Measurements from ENCODE around the gene VTI1A. TPM values are rescaled to one million over a fixed set of nuclear protein-coding genes. Genes with fewer than 3 reads are reported as not detected.

VTI1A gene
- total and polyA plus RNA-seq, 2 experiments from 2014 or later, result 26.8 to 31.0 TPM

GRCh38 chr10:112546474-112546873 lies 99.5 kb downstream of the VTI1A start:
- H3K4me3 ChIP-seq, result no peak overlapping the region
- Mint-ChIP-seq H3K9me3 (peaks cover 6% of the 10 kb centered on the region; the same call in 2 of the 3 replicates), H3K36me3 (ENCODE audit: low read depth) (peaks cover 16% of the 10 kb centered on the region; the same call in 2 of the 3 replicates), H3K4me3 (no peak overlapping the region), H3K27ac (no peak overlapping the region), H3K27me3 (ENCODE audit: insufficient read depth, low read depth, poor library complexity) (no peaks in the 10 kb centered on the region), H3K4me1 (peaks cover 2% of the 10 kb centered on the region; the same call in 2 of the 3 replicates)
- H2AFZ ChIP-seq, result no peak overlapping the region
- H3K4me2 ChIP-seq, result no peak overlapping the region
- H4K20me1 ChIP-seq (replicated peaks; ENCODE audit: insufficient read depth), result no peaks in the 10 kb centered on the region
- TF ChIP-seq STAT1 (IDR thresholded peaks at IDR 0.05; ENCODE audit: unreplicated experiment) (no peak), CREB1 (CRISPR knock-in tag; IDR thresholded peaks at IDR 0.05; ENCODE audit: low read depth) (no peak), ZNF114 (CRISPR knock-in tag; IDR thresholded peaks at IDR 0.05) (no peak), EZH2 (IDR thresholded peaks at IDR 0.05; ENCODE audit: low read depth, unreplicated experiment) (no peak), ZNF331 (CRISPR knock-in tag; IDR thresholded peaks at IDR 0.05; ENCODE audit: low read depth) (no peak), JUNB (IDR thresholded peaks at IDR 0.05; ENCODE audit: unreplicated experiment) (no peak), ZNF462 (CRISPR knock-in tag; IDR thresholded peaks at IDR 0.05) (no peak), ETS1 (IDR thresholded peaks at IDR 0.05) (no peak), CTCF (conservative IDR thresholded peaks at IDR 0.05; ENCODE audit: low read depth in 2 of 2) (no peak), NANOG (IDR thresholded peaks at IDR 0.05; ENCODE audit: borderline replicate concordance) (no peak), EZH2phosphoT487 (IDR thresholded peaks at IDR 0.05; ENCODE audit: unreplicated experiment) (no peak), POLR2AphosphoS5 (IDR thresholded peaks at IDR 0.05; ENCODE audit: low read depth) (no peak), REST (IDR thresholded peaks at IDR 0.05; ENCODE audit: unreplicated experiment) (no peak)
- H3F3A ChIP-seq (replicated peaks; ENCODE audit: low read depth), result no peaks in the 10 kb centered on the region
- no peaks in the 10 kb centered on the region for H3K9me2 ChIP-seq (ENCODE audit: insufficient read depth)
- no peaks in the 10 kb centered on the region for H3K27me3 ChIP-seq (ENCODE audit: insufficient read depth)
- no peaks in the 10 kb centered on the region for H3K79me2 ChIP-seq (replicated peaks; ENCODE audit: insufficient read depth)
- H3K4me1 ChIP-seq (ENCODE audit: insufficient read depth), result no peaks in the 10 kb centered on the region
- no peaks in the 10 kb centered on the region for H3K36me3 ChIP-seq (ENCODE audit: insufficient read depth)
- ATAC-seq (no peak), DNase-seq (ENCODE audit: low spot score) (no peak)
- no peak overlapping the region for H3K27ac ChIP-seq (ENCODE audit: low read depth)
